Aorta (tissue), 5 donors: ENCODE data around the gene CDC45. TPM values are rescaled to one million over a fixed set of nuclear protein-coding genes. Genes with fewer than 3 reads are reported as not detected.

Source experiments
- ATAC-seq: fragments of 200-7000 bp; cut with Tn5 transposase; one replicate; pipeline ENCODE4 v1.9.1; 2022; ENCODE audit warnings: moderate library complexity; ENCODE audit not compliant: low FRiP score
- DNase-seq, 2 donors: peaks; one replicate each; pipeline ENCODE4 v3.0.0-alpha.2; 2020
- H3K27ac ChIP-seq, 2 donors: one replicate each; pipeline ENCODE4 v1.5.1; 2013; ENCODE audit warnings: low read length in 2 of 2, mild to moderate bottlenecking in 2 of 2, moderate library complexity in 2 of 2, control low read depth in 1 of 2, inconsistent platforms in 1 of 2, low read depth in 1 of 2
- H3K27me3 ChIP-seq, 2 donors: one replicate each; pipeline ENCODE4 v1.6.1; 2013; ENCODE audit warnings: control low read depth in 1 of 2, low read length in 1 of 2, mild to moderate bottlenecking in 1 of 2, moderate library complexity in 1 of 2; ENCODE audit not compliant: insufficient read depth in 2 of 2, control insufficient read depth in 1 of 2
- H3K36me3 ChIP-seq, 2 donors: one replicate each; pipeline ENCODE4 v1.6.1; 2013; ENCODE audit warnings: control low read depth in 1 of 2, low read length in 1 of 2, mild to moderate bottlenecking in 1 of 2; ENCODE audit not compliant: insufficient read depth in 2 of 2, control insufficient read depth in 1 of 2
- H3K4me1 ChIP-seq, 2 donors: one replicate each; pipeline ENCODE4 v1.6.1; 2013; ENCODE audit warnings: low read length in 2 of 2, control low read depth in 1 of 2, mild to moderate bottlenecking in 1 of 2, moderate library complexity in 1 of 2; ENCODE audit not compliant: insufficient read depth in 2 of 2, control insufficient read depth in 1 of 2
- H3K4me3 ChIP-seq, 2 donors: one replicate each; pipeline ENCODE4 v1.5.1; 2013; ENCODE audit warnings: low read length in 2 of 2, control low read depth in 1 of 2, mild to moderate bottlenecking in 1 of 2
- H3K9me3 ChIP-seq: one replicate; pipeline ENCODE4 v1.6.1; 2013; ENCODE audit warnings: mild to moderate bottlenecking, low read length; ENCODE audit not compliant: control insufficient read depth
- WGBS, 2 donors: extraction: QIAGEN DNeasy Blood & Tissue Kit; methylation state at CpG; one replicate each; pipeline ENCODE4 v1.1.7; 2013; 5-methylcytosine and 5-hydroxymethylcytosine counted together
- intact Hi-C, 2 donors: fragments of 100-400 bp; cut with DNase I; formaldehyde crosslinking; loops; one replicate each; pipeline versions ENCODE4 v1.14.2 to v1.15.0; 2022
- polyA plus RNA-seq, 2 donors: library from polyadenylated mRNA; stranded (reverse); fragments of 200-250 nt; gene quantifications; one replicate each; pipeline ENCODE4 v1.2.3, GENCODE V29; 2013
- total RNA-seq, 2 donors: library from RNA; stranded (reverse); fragmentation: NEBNext Ultra II Directional; extraction: Animal tissue kit (Norgen Biotek cat#: 25700); gene quantifications; one replicate each; pipeline ENCODE4 v1.2.1, GENCODE V29; 2021
- donor health status: healthy with polysubstance abuse.
- donor health status: Bipolar disorder and iron deficiency.
- donor health status: DM: no; HTN: no; CAD: no.
- donor health status: DM: no; HTN: no; CAD: no.
- donor health status: DM: yes; HTN: yes; CAD: no.

Gene CDC45
- total and polyA plus RNA-seq, 4 donors: 0.63 to 1.3 (median 0.85) TPM

DNA sequence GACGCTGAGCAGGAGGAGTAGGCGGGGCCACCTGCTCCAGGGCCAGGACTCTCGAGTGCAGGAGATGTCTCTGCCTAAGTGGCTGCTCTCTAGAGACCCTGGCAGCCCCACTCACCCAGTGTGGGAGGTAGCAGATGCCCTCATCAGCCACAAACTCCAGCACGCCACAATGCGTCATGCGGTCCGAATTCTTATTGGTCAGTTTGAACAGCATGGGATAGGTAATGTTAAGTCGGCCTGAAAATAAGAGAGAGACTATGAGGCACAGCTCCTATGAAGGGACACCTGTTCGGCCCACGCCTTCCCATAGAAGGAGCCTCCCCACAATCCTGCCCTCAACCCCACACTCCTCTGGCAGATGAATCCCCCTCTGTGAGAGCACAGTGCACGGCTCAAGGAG lies 8.1 kb upstream of the CDC45 start:
- H3K4me1 ChIP-seq: no peaks in the 10 kb centered on the region
- no peak overlapping the region for H3K4me3 ChIP-seq
- DNase-seq: no peak
- no peaks in the 10 kb centered on the region for H3K9me3 ChIP-seq
- no peak for ATAC-seq
- H3K36me3 ChIP-seq: peaks cover 0 to 10% of the 10 kb centered on the region in 2 donors
- no peaks in the 10 kb centered on the region for H3K27me3 ChIP-seq
- WGBS, 2 donors: 89 to 92% methylated on average over 11 of the region's 11 CpGs
- intact Hi-C loops: loop anchor here in 1 of 2 donors (10.0 kb wide), 2 partner anchors 177 to 243 kb away; partner anchors contain the start of genes CLTCL1 and SEPTIN5
- H3K27ac ChIP-seq: no peak overlapping the region

DNA sequence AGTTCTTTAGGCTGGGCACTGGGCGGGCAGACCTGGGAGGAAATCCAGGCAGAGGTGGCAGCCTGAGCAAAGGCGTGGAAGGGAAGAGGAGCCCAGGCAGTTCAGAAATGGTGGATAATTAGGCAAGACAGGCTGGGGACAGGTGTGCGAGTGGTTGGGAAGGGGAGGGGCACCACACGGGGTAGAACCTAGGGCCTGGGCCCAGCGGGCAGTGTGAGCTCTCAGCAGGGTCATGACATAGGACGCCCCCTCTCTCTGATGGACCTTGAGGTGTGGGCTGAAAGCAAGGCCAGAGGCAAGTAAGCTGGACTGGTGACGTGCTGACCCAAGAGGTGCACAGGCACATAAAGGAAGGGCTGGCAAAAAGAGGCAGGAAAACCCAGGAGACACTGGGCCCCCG lies 7.5 kb upstream of the CDC45 start:
- H3K4me3 ChIP-seq: no peak overlapping the region
- H3K27ac ChIP-seq: no peak overlapping the region
- WGBS, 2 donors: 85 to 91% methylated on average over 8 of the region's 8 CpGs
- no peaks in the 10 kb centered on the region for H3K27me3 ChIP-seq
- H3K4me1 ChIP-seq: no peaks in the 10 kb centered on the region
- DNase-seq: no peak
- peaks cover 0 to 8% of the 10 kb centered on the region in 2 donors for H3K36me3 ChIP-seq
- ATAC-seq: no peak
- intact Hi-C loops: loop anchor here in 1 of 2 donors (10.0 kb wide), 2 partner anchors 177 to 243 kb away; partner anchors contain the start of genes CLTCL1 and SEPTIN5
- no peaks in the 10 kb centered on the region for H3K9me3 ChIP-seq

DNA sequence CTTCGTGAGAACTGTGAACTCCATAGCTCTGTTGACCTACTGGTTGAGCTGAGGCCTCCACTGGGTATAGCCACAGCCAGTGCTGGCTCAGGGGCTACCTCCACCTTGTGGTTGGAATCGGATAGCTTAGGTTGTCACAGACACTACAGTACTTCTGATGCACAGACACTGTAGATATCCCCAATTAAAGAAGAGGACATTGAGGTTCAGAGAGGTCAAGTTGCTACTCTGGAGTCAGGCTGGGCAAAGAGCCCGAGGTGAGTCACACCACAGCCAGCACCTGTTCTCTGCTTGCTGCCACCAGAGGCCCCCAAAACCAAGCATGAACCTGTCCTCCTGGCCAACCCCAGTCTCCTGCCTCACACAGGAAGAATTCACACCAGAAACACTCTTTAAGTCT lies 6.1 kb upstream of the CDC45 start:
- 60 to 82% methylated on average over 3 of the region's 3 CpGs for WGBS, 2 donors
- Histone ChIP-seq H3K4me1 (no peaks in the 10 kb centered on the region), H3K27ac (no peak overlapping the region), H3K27me3 (no peaks in the 10 kb centered on the region), H3K36me3 (peaks cover 0 to 8% of the 10 kb centered on the region in 2 donors), H3K9me3 (no peaks in the 10 kb centered on the region), H3K4me3 (no peak overlapping the region)
- no peak for ATAC-seq
- DNase-seq: no peak
- intact Hi-C loops: loop anchor here in 1 of 2 donors (10.0 kb wide), 2 partner anchors 179 to 241 kb away; partner anchors contain the start of genes CLTCL1 and SEPTIN5

DNA sequence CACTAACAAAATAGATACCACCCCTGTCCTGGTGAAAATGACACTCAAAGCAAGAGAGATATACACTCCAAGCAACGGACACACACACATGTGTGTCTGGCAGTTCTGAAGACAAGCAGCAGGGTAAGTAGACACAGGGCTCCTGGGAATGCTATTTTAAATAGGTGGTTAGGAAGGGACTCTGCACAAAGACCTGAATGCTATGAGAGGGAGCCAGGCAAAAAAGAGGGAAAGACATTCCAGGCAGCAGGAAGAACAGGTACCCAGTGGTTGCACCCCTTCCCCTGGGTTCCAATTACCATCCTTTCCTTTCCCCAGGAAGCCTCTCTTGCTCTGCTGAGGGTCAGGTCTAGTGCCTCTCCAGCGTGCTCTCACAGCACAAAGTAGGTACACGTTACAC lies 3.7 kb upstream of the CDC45 start:
- 61 to 65% methylated on average over 3 of the region's 3 CpGs for WGBS, 2 donors
- intact Hi-C loops: loop anchor here (5.0 to 10.0 kb wide), 3 partner anchors 44 to 239 kb away; partner anchors contain the start of genes CLTCL1 (in 1 of the 2), HIRA (in 1 of the 2), MRPL40 (in 1 of the 2) and SEPTIN5 (in 1 of the 2)
- Histone ChIP-seq H3K4me1 (no peaks in the 10 kb centered on the region), H3K9me3 (no peaks in the 10 kb centered on the region), H3K27me3 (no peaks in the 10 kb centered on the region), H3K4me3 (no peak overlapping the region), H3K36me3 (peaks cover 0 to 2% of the 10 kb centered on the region in 2 donors), H3K27ac (no peak overlapping the region)
- DNase-seq (no peak), ATAC-seq (no peak)

DNA sequence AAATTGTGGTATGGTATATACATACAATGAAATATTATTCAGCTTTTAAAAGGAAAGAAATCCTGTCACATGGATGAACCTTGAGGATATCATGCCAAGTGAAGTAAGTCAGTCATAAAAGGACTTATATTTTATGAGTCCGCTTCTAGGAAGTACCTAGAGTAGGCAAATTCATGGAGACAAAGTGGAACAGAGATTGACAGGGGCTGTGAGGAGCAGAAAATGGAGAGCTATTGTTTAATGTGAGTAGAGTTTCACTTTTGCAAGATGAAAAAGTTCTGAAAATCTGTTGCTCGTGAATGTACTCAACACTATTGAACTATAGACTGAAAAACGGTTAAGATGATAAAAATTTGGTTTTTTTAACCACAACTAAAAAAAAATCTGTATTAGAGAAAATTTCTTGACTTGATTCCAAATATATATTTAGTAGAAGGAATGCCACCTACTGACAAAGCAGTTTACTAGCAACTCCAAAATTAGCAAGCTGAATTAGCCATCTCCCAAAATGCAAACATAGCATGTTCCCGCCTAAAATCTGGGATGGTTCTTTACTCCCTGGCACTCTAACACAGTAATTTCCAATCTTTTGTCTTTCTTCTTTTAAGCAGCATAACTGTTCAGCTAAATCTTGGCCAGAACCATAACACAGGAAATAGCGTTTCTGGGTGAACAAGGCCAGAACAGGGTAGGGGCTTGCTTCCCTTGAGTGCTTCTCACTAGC lies 2.2 kb upstream of the CDC45 start:
- Histone ChIP-seq H3K27me3 (no peaks in the 10 kb centered on the region), H3K36me3 (peaks cover 0 to 2% of the 10 kb centered on the region in 2 donors), H3K4me1 (no peaks in the 10 kb centered on the region), H3K4me3 (peak overlapping the region; percentile 47 to 71), H3K9me3 (no peaks in the 10 kb centered on the region), H3K27ac (no peak overlapping the region)
- intact Hi-C loops: loop anchor here (2.0 to 10.0 kb wide), 4 partner anchors 45 to 299 kb away; partner anchors contain the start of genes CLTCL1 (in 1 of the 2), HIRA (in 1 of the 2), MRPL40 (in 1 of the 2) and SEPTIN5 (in 1 of the 2)
- no peak for DNase-seq
- WGBS, 2 donors: 18% methylated on average over 5 of the region's 5 CpGs
- ATAC-seq: no peak

DNA sequence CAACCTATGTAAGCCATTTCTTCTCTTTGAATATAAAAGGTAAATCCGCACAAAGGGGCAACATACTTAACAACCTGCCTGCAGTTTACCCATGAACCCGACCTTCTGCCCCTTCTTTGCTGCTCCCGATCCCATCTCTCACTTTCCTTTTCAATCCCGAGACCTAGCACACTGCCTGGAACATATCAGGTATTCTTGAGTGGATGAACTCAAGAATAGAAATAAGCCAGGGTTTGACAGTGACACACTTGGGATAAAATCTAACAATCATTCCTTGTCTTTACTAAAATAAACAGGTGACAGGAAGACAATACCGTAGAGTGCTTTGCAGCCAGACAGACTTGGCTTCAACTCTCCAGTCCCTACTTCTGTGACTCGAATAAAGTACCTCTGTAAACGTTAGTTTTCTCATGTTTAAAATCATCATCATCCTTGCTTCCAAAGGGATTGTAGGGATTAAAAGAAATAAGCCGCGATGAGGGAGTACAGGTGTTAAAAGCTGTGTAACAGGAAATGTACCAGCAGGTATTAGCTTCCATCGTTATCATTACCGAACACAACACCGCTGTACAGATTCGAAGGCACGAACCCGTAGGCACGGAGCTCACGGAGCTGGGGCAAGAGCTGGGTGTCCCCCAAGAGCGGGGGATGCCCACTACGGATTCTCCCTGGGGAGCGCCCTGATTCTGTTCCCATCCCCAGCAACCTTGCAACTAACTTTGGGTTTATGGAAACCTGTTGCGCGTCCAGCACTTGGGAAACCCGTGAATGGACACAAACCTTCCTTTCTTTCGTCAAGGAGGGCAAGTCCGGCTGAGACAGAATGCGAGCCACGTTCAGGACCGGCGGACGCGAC lies 1.4 kb upstream of the CDC45 start:
- Histone ChIP-seq H3K9me3 (no peaks in the 10 kb centered on the region), H3K36me3 (no peaks in the 10 kb centered on the region), H3K27ac (peak overlapping the region in 1 of 2 donors; percentile 66), H3K27me3 (no peaks in the 10 kb centered on the region), H3K4me1 (no peaks in the 10 kb centered on the region), H3K4me3 (peak overlapping the region; percentile 47 to 71)
- DNase-seq: no peak
- intact Hi-C loops: loop anchor here (2.0 to 10.0 kb wide), 4 partner anchors 46 to 299 kb away; partner anchors contain the start of genes CLTCL1 (in 1 of the 2), HIRA (in 1 of the 2), MRPL40 (in 1 of the 2) and SEPTIN5 (in 1 of the 2)
- no peak for ATAC-seq
- WGBS, 2 donors: 0 to 1% methylated on average over 31 of the region's 31 CpGs

DNA sequence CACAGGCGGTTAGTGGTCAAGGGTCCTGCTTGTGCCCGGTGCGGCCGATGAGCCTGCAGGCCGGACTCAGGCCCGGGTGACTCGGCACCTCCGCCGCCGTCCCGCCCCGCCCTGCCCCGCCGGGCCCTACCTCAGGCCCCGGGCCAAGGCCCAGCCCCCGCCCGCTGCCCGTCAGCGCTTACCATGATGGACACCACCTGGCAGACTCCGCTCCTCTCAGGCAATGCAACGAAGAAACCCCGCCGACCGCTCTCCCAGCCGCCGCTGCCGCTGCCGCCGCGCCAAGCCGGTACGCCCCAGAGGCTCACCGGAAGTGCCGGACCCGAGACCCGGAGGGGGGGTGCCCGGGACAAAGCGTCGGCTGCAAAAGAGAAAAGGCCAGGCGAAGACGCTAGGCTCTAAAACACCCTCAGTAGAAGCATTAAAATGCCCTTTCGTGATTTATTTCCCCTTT lies 792 bp upstream of the CDC45 start, which contains the start of gene UFD1:
Gene UFD1, minus strand, starts transcription at position 293 of the 454 bp plus-strand sequence. Its CDS starts 108 bp downstream, at position 185.
- ATAC-seq: peak; percentile 91
- Histone ChIP-seq H3K4me3 (peak within 1 kb of the TSS; percentile 47 to 71), H3K27me3 (no peaks in the 10 kb centered on the region), H3K36me3 (no peaks in the 10 kb centered on the region), H3K4me1 (no peaks in the 10 kb centered on the region), H3K27ac (peak within 1 kb of the TSS; percentile 91 to 99), H3K9me3 (no peaks in the 10 kb centered on the region)
- intact Hi-C loops: loop anchor here (1.0 to 10.0 kb wide), 5 partner anchors 47 to 300 kb away; partner anchors contain the start of genes MRPL40 (in 2 of the 2), CLTCL1 (in 1 of the 2), HIRA (in 1 of the 2) and SEPTIN5 (in 1 of the 2)
- peak; percentile 89 to 95 for DNase-seq
- WGBS, 2 donors: 0 to 1% methylated on average over 27 to 42 of the region's 42 CpGs

DNA sequence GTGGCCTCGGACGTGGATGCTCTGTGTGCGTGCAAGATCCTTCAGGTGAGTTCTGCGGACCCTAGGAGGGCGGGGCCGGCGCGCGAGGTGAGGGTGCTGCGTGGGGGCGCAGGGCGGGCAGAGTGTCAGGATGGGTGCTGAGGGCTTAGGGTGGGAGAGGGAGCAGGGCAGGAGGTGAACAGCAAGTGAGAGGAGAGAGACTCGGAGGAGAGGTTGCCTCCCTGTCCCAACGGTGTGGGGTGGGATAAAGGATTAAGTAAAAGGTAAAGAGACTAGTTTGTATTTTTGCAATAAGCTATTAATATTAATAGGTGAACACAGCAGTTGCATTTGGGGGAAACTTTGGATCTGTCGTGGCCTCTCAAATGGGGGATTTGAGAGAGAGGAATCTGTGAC lies 451 bp downstream of the CDC45 start:
- Histone ChIP-seq H3K4me1 (no peaks in the 10 kb centered on the region), H3K36me3 (no peaks in the 10 kb centered on the region), H3K4me3 (no peak overlapping the region), H3K9me3 (no peaks in the 10 kb centered on the region), H3K27me3 (no peaks in the 10 kb centered on the region), H3K27ac (no peak overlapping the region)
- WGBS, 2 donors: 0 to 1% methylated on average over 15 of the region's 15 CpGs
- no peak for DNase-seq
- intact Hi-C loops: no loop called here
- no peak for ATAC-seq
